ENCODE results near the gene FAM169A. TPM values are rescaled to one million over a fixed set of nuclear protein-coding genes. Genes with fewer than 3 reads are reported as not detected.
"Not testable (repeated sequence)": the region's sequence is repeated elsewhere in the genome, so short reads cannot be mapped to it uniquely, and the experiment has no call there.

Gene FAM169A
- total RNA-seq, 2 donors from 2014 or later = 4.9 to 5.0 TPM

DNA sequence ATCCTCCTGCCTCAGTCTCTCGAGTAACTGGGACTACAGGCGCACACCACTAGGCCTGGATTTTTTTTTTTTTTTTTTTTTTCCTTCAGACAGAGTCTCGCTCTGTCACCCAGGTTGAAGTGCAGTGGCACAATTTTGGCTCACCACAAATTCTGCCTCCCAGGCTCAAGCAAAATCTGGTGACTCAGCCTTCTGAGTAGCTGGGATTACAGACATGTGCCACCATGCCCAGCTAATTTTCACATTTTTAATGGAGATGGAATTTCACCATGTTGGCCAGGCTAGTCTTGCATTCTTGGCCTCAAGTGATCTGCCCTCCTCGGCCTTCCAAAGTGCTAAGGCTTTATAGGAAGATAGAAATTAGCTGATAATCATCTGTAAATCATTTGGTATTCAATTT is 55.3 kb downstream of the FAM169A start:
- no peaks in the 10 kb centered on the region for H3K36me3 ChIP-seq
- no peak overlapping the region for H3K4me3 ChIP-seq
- no peak for DNase-seq
- H3K4me1 ChIP-seq = no peaks in the 10 kb centered on the region
- no peaks in the 10 kb centered on the region for H3K27me3 ChIP-seq
- intact Hi-C loops (cut with DNase I) = no loop called here
- H3K9me3 ChIP-seq = no peaks in the 10 kb centered on the region
- H3K9ac ChIP-seq (ENCODE audit: low read depth in 2 of 2, low read length in 2 of 2) = no peak overlapping the region
- no peak for TF ChIP-seq CTCF (IDR thresholded peaks at IDR 0.05)
- no peak overlapping the region for H3K27ac ChIP-seq

GRCh38 chr5:74801941-74802340 is 64.2 kb downstream of the FAM169A start:
- no peak overlapping the region for H3K9ac ChIP-seq (ENCODE audit: low read depth in 2 of 2, low read length in 2 of 2)
- H3K27me3 ChIP-seq = no peaks in the 10 kb centered on the region
- no peak for TF ChIP-seq CTCF (IDR thresholded peaks at IDR 0.05)
- H3K36me3 ChIP-seq = no peaks in the 10 kb centered on the region
- H3K27ac ChIP-seq = no peak overlapping the region
- no peak overlapping the region for H3K4me3 ChIP-seq
- intact Hi-C loops (cut with DNase I) = no loop called here
- no peaks in the 10 kb centered on the region for H3K4me1 ChIP-seq
- no peak for DNase-seq
- H3K9me3 ChIP-seq = no peaks in the 10 kb centered on the region

DNA sequence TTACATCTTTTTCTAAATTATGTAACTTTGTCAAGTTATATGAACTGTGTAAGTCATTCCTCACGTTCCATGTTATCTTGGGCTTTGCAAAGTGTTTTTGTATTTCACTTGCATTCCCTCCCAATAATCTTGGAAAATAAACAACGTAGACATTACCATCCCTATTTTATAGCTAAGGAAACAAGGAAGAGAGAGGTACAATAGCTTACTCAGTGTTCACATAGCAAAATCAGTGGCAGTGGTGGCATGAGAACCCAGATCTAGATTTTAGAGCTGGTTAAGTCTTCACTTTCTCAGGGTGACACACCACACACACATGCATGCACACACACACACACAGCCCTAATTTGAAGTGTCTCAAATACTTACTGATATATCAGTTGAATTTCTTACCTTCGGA is 65.0 kb downstream of the FAM169A start:
- Histone ChIP-seq H3K36me3 (no peaks in the 10 kb centered on the region), H3K27me3 (no peaks in the 10 kb centered on the region), H3K4me3 (no peak overlapping the region), H3K9ac (ENCODE audit: low read depth in 2 of 2, low read length in 2 of 2) (no peak overlapping the region), H3K27ac (no peak overlapping the region), H3K4me1 (no peaks in the 10 kb centered on the region), H3K9me3 (no peaks in the 10 kb centered on the region)
- no peak for TF ChIP-seq CTCF (IDR thresholded peaks at IDR 0.05)
- DNase-seq = no peak
- intact Hi-C loops (cut with DNase I) = no loop called here

GRCh38 chr5:74798977-74799911 is 66.9 kb downstream of the FAM169A start:
- Histone ChIP-seq H3K36me3 (no peaks in the 10 kb centered on the region), H3K4me1 (no peaks in the 10 kb centered on the region), H3K4me3 (no peak overlapping the region), H3K9ac (ENCODE audit: low read depth in 2 of 2, low read length in 2 of 2) (no peak overlapping the region), H3K27ac (no peak overlapping the region), H3K9me3 (no peaks in the 10 kb centered on the region), H3K27me3 (no peaks in the 10 kb centered on the region)
- intact Hi-C loops (cut with DNase I) = no loop called here
- no peak for TF ChIP-seq CTCF (IDR thresholded peaks at IDR 0.05)
- no peak for DNase-seq

- H3K36me3 ChIP-seq; intact Hi-C loops (cut with DNase I); H3K4me3 ChIP-seq; H3K27ac ChIP-seq; H3K4me1 ChIP-seq; H3K9me3 ChIP-seq; DNase-seq; H3K9ac ChIP-seq (ENCODE audit: low read depth in 2 of 2, low read length in 2 of 2); H3K27me3 ChIP-seq: not testable (repeated sequence)
Measured at GRCh38 chr5:74791669-74792068, 74.5 kb downstream of the FAM169A start.

DNA sequence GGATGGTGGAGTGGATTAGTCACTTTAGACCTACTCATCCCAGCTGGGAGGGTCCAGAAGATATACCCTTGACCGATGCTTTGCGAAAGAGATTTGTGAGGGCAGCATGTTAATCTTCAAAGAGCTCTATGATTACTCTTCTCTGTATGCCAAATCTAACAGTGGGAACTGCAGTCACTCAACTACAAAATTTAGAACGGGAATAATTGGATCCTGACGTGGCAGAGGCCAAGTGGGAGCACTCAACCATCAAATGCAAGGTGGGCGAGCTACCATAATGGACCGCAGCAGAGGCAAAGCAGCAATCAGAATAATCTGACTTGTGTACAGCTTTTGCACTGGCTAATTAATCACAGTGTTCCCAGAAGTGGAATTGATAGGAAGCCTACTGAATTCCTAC is 78.8 kb downstream of the FAM169A start:
- Histone ChIP-seq H3K36me3 (no peaks in the 10 kb centered on the region), H3K27me3 (no peaks in the 10 kb centered on the region), H3K4me1 (no peaks in the 10 kb centered on the region), H3K27ac (no peak overlapping the region), H3K4me3 (no peak overlapping the region), H3K9me3 (no peaks in the 10 kb centered on the region), H3K9ac (ENCODE audit: low read depth in 2 of 2, low read length in 2 of 2) (no peak overlapping the region)
- TF ChIP-seq CTCF (IDR thresholded peaks at IDR 0.05) = no peak
- no peak for DNase-seq
- intact Hi-C loops (cut with DNase I) = loop anchor here (5.0 kb wide), 1 partner anchor 115 kb away; no protein-coding TSS in a partner anchor
